H1 (cell line): ENCODE results near the gene GALNTL6. TPM values are rescaled to one million over a fixed set of nuclear protein-coding genes. Genes with fewer than 3 reads are reported as not detected.

ENCODE experiments used
- CTCF ChIA-PET: fragments of 300-600 bp; sonication (Branson Sonifier 250); formaldehyde crosslinking; loops from one replicate; lab custom pipeline; 2021; ENCODE audit not compliant: partially characterized antibody; lab: Charles Lee
- POLR2A ChIA-PET: fragments of 300-600 bp; sonication (Branson Sonifier 250); formaldehyde crosslinking; loops from one replicate; lab custom pipeline; 2021; ENCODE audit warnings: inconsistent platforms; ENCODE audit not compliant: partially characterized antibody; lab: Charles Lee
- DNase-seq, 2 experiments: peaks; one replicate each; pipeline versions ENCODE4 v3.0.0 to v3.0.0-alpha.2; 2010 to 2022; ENCODE audit warnings: low spot score in 2 of 2, low read depth in 1 of 2, mixed read lengths in 1 of 2
- FAIRE-seq: peaks from 2 replicates; lab custom pipeline; 2011; peaks lifted over from hg19 to GRCh38; lab: Jason Lieb, UNC
- H2AFZ ChIP-seq: 2 replicates; pipeline ENCODE4 v1.8.1; 2012; ENCODE audit warnings: low read length, inconsistent platforms
- H2AK5ac ChIP-seq: 2 replicates; pipeline ENCODE4 v1.6.1; 2013; ENCODE audit warnings: low read depth, low read length
- H2BK120ac ChIP-seq: replicated peaks from 2 replicates; pipeline ENCODE3; 2013; ENCODE audit warnings: low read depth, low read length, inconsistent platforms
- H2BK12ac ChIP-seq: 2 replicates; pipeline ENCODE4 v1.6.1; 2013; ENCODE audit warnings: low read depth, low read length
- H2BK15ac ChIP-seq: 2 replicates; pipeline ENCODE4 v1.6.1; 2013; ENCODE audit warnings: low read length
- H2BK20ac ChIP-seq: 2 replicates; pipeline ENCODE4 v1.6.1; 2013; ENCODE audit warnings: low read length
- H2BK5ac ChIP-seq: 2 replicates; pipeline ENCODE4 v1.6.1; 2013; ENCODE audit warnings: low read depth, low read length
- H3K14ac ChIP-seq: 2 replicates; pipeline ENCODE4 v1.6.1; 2013; ENCODE audit warnings: inconsistent platforms; ENCODE audit not compliant: insufficient read length
- H3K18ac ChIP-seq: 2 replicates; pipeline ENCODE4 v1.6.1; 2013; ENCODE audit warnings: low read length; ENCODE audit errors: extremely low read depth
- H3K23ac ChIP-seq: 2 replicates; pipeline ENCODE4 v1.6.1; 2013; ENCODE audit warnings: inconsistent platforms; ENCODE audit not compliant: insufficient read length
- H3K23me2 ChIP-seq: 2 replicates; pipeline ENCODE4 v1.6.1; 2013; ENCODE audit warnings: low read depth, low read length
- H3K27ac ChIP-seq: 2 replicates; pipeline ENCODE4 v1.6.1; 2011; ENCODE audit warnings: low read depth, low read length, inconsistent platforms
- H3K27me3 ChIP-seq, 4 experiments: replicated peaks in 1 of 4; 1 replicate in 1 of 4; 2 replicates in 3 of 4; pipeline versions ENCODE4 v1.6.1 to v1.8.1; 2011 to 2013; ENCODE audit warnings: low read length in 3 of 4, mild to moderate bottlenecking in 3 of 4, inconsistent platforms in 2 of 4, mixed read lengths in 2 of 4, moderate library complexity in 1 of 4; ENCODE audit not compliant: control insufficient read depth in 3 of 4, insufficient read depth in 3 of 4; ENCODE audit errors: extremely low read depth in 1 of 4
- H3K36me3 ChIP-seq, 4 experiments: 2 replicates each; pipeline versions ENCODE4 v1.6.1 to v1.8.1; 2011 to 2013; ENCODE audit warnings: mild to moderate bottlenecking in 4 of 4, low read length in 3 of 4, moderate library complexity in 2 of 4, control low read depth in 1 of 4, inconsistent platforms in 1 of 4; ENCODE audit not compliant: insufficient read depth in 4 of 4, control insufficient read depth in 2 of 4
- H3K4ac ChIP-seq: replicated peaks from 2 replicates; pipeline ENCODE3; 2013; ENCODE audit warnings: low read length, low read depth, mixed read lengths, inconsistent platforms; ENCODE audit not compliant: insufficient read length
- H3K4me1 ChIP-seq, 4 experiments: replicated peaks in 1 of 4; 1 replicate in 1 of 4; 2 replicates in 3 of 4; pipeline versions ENCODE4 v1.6.1 to v1.8.1; 2011 to 2013; ENCODE audit warnings: low read length in 3 of 4, inconsistent platforms in 2 of 4, mixed read lengths in 1 of 4; ENCODE audit not compliant: insufficient read depth in 4 of 4, control insufficient read depth in 3 of 4
- H3K4me2 ChIP-seq, 2 experiments: 2 replicates each; pipeline versions ENCODE4 v1.6.1 to v1.8.1; 2011 to 2013; ENCODE audit warnings: low read depth in 2 of 2, low read length in 2 of 2, control low read depth in 1 of 2, inconsistent platforms in 1 of 2, mild to moderate bottlenecking in 1 of 2; ENCODE audit not compliant: insufficient read depth in 1 of 2
- H3K4me3 ChIP-seq, 4 experiments: fragments of 200-600, 300-600 bp in 1 of 4; sonication (generic), shearing (Covaris generic), sonication (Bioruptor Twin) in 1 of 4; 2 replicates each; pipeline versions ENCODE4 v1.5.1 to v1.8.1; 2011 to 2016; ENCODE audit warnings: low read length in 4 of 4, low read depth in 3 of 4, control low read depth in 2 of 4, inconsistent platforms in 2 of 4, mild to moderate bottlenecking in 2 of 4, mixed read lengths in 1 of 4, moderate library complexity in 1 of 4; ENCODE audit not compliant: insufficient read depth in 2 of 4; ENCODE audit errors: extremely low read depth in 1 of 4
- H3K56ac ChIP-seq: replicated peaks from 2 replicates; pipeline ENCODE3; 2013; ENCODE audit warnings: low read depth, mild to moderate bottlenecking, mixed read lengths, low read length, inconsistent platforms; ENCODE audit not compliant: insufficient read length
- H3K79me1 ChIP-seq: 2 replicates; pipeline ENCODE4 v1.6.1; 2013; ENCODE audit warnings: low read depth, low read length, control low read depth
- H3K79me2 ChIP-seq, 2 experiments: 2 replicates each; pipeline versions ENCODE4 v1.6.1 to v1.8.1; 2012 to 2013; ENCODE audit warnings: low read length in 2 of 2, mild to moderate bottlenecking in 2 of 2, inconsistent platforms in 1 of 2; ENCODE audit not compliant: insufficient read depth in 2 of 2, control insufficient read depth in 1 of 2
- H3K9ac ChIP-seq, 4 experiments: replicated peaks in 1 of 4; 1 replicate in 1 of 4; 2 replicates in 3 of 4; pipeline versions ENCODE4 v1.6.1 to v1.8.1; 2011 to 2013; ENCODE audit warnings: low read depth in 3 of 4, low read length in 3 of 4, control low read depth in 2 of 4, mild to moderate bottlenecking in 2 of 4, moderate library complexity in 2 of 4, inconsistent platforms in 1 of 4; ENCODE audit errors: extremely low read depth in 1 of 4
- H3K9me3 ChIP-seq, 2 experiments: 2 replicates each; pipeline versions ENCODE4 v1.6.1 to v1.8.1; 2012 to 2013; ENCODE audit warnings: mild to moderate bottlenecking in 2 of 2, moderate library complexity in 2 of 2, control low read depth in 1 of 2, inconsistent platforms in 1 of 2, low read depth in 1 of 2, low read length in 1 of 2, mixed read lengths in 1 of 2; ENCODE audit not compliant: insufficient read depth in 2 of 2
- H4K20me1 ChIP-seq, 2 experiments: replicated peaks in 1 of 2; 2 replicates each; pipeline versions ENCODE3 to v1.8.1; 2011 to 2013; ENCODE audit warnings: inconsistent platforms in 2 of 2, low read length in 2 of 2, mild to moderate bottlenecking in 1 of 2; ENCODE audit not compliant: insufficient read depth in 2 of 2, control insufficient read depth in 1 of 2
- H4K5ac ChIP-seq: 2 replicates; pipeline ENCODE4 v1.6.1; 2013; ENCODE audit warnings: low read length, low read depth, mixed read lengths, inconsistent platforms; ENCODE audit not compliant: insufficient read length
- H4K8ac ChIP-seq: 2 replicates; pipeline ENCODE4 v1.8.0; 2013; ENCODE audit warnings: mild to moderate bottlenecking, moderate library complexity, low read length, inconsistent platforms; ENCODE audit not compliant: insufficient read depth; ENCODE audit errors: extremely low read depth
- H4K91ac ChIP-seq: replicated peaks from 2 replicates; pipeline ENCODE3; 2013; ENCODE audit warnings: low read length, mixed read lengths, inconsistent platforms; ENCODE audit not compliant: insufficient read length
- CBX8 ChIP-seq: fragments of 300-800, 300-1000 bp; sonication (generic); IDR thresholded peaks from 2 replicates; pipeline ENCODE4 v1.7.1; 2016; ENCODE audit warnings: low read depth, low read length, borderline replicate concordance
- POLR2AphosphoS5 ChIP-seq: IDR thresholded peaks from 2 replicates; pipeline ENCODE4 v1.6.1; 2011; ENCODE audit warnings: low read depth, low read length
- RNF2 ChIP-seq: fragments of 200-900, 300-1000 bp; sonication (generic); IDR thresholded peaks from 2 replicates; pipeline ENCODE4 v1.7.1; 2016; ENCODE audit warnings: borderline replicate concordance, low read depth, mild to moderate bottlenecking, antibody characterized with exemption, low read length; ENCODE audit not compliant: poor library complexity, severe bottlenecking; ENCODE audit errors: missing control alignments
- TCF12 ChIP-seq: IDR thresholded peaks from 2 replicates; pipeline ENCODE4 v1.6.1; 2011; ENCODE audit warnings: low read depth, mild to moderate bottlenecking, low read length
- WGBS, 2 experiments: shearing (Covaris generic) in 1 of 2; methylation state at CpG; one replicate each; pipeline versions ENCODE4 v1.1.6 to v1.1.7; 2013 to 2015; ENCODE audit warnings: low lambda C conversion rate in 2 of 2, mixed read lengths in 2 of 2, inconsistent platforms in 1 of 2, low coverage in 1 of 2, missing lambda C conversion rate in 1 of 2; ENCODE audit not compliant: insufficient replicate concordance in 2 of 2, insufficient coverage in 1 of 2, insufficient read length in 1 of 2; ENCODE audit errors: extremely low coverage in 1 of 2, missing lambda C conversion rate in 1 of 2; 5-methylcytosine and 5-hydroxymethylcytosine counted together
- polyA plus RNA-seq, 7 experiments: library from polyadenylated mRNA; depleted of rRNA in 3 of 7; stranded (reverse) in 5 of 7; unstranded in 2 of 7; fragments of >200 nt in 5 of 7; fragments of 200-250 nt in 2 of 7; gene quantifications; 1 replicate in 5 of 7; 2 replicates in 1 of 7; 4 replicates in 1 of 7; pipeline versions ENCODE4 v1.2.1 to v1.2.3, GENCODE V29; 2011 to 2013; ENCODE audit warnings: missing spikeins in 2 of 7, mixed read lengths in 2 of 7
- total RNA-seq: library from RNA; stranded (reverse); fragmentation: NEBNext Ultra II Directional; extraction: Animal tissue kit (Norgen Biotek cat#: 25700); gene quantifications from 2 replicates; pipeline ENCODE4 v1.2.1, GENCODE V29; 2021

The GALNTL6 gene
- total and polyA plus RNA-seq, 2 of the 8 experiments (the other 6 are each of a cell fraction or from before 2014, with no cell fraction given) = 0.03 to 0.32 TPM

- Histone ChIP-seq H2BK20ac (no peak overlapping the region), H3K27ac (no peak overlapping the region), H3K23me2 (no peaks in the 10 kb centered on the region), H3K56ac (no peak overlapping the region), H3K4me3 (no peak overlapping the region), H3K79me1 (no peaks in the 10 kb centered on the region), H2BK5ac (no peak overlapping the region), H3K23ac (no peak overlapping the region), H3K9ac (no peak overlapping the region), H2AFZ (no peak overlapping the region), H3K9me3 (peaks cover 5 to 9% of the 10 kb centered on the region in 2 experiments; a peak in 2 of 4 replicates), H3K79me2 (no peaks in the 10 kb centered on the region), H3K14ac (no peak overlapping the region), H4K20me1 (no peaks in the 10 kb centered on the region), H2AK5ac (no peak overlapping the region), H2BK15ac (no peak overlapping the region), H2BK12ac (no peak overlapping the region), H4K5ac (no peak overlapping the region), H3K4ac (no peak overlapping the region), H3K36me3 (no peaks in the 10 kb centered on the region), H3K18ac (no peak overlapping the region), H3K27me3 (no peaks in the 10 kb centered on the region; a peak in 1 of 7 replicates), H4K91ac (no peak overlapping the region), H4K8ac (no peak overlapping the region), H3K4me1 (no peaks in the 10 kb centered on the region), H3K4me2 (no peak overlapping the region), H2BK120ac (no peak overlapping the region)
- FAIRE-seq (no peak), DNase-seq (no peak)
- CTCF ChIA-PET = interaction anchor here (0.8 to 3.3 kb wide), 4 partner anchors 13 to 309 kb away, joined by 3 to 15 read pairs (median 4); no protein-coding TSS in a partner anchor
- 91% methylated on average over 5 of the region's 5 CpGs; no CpG with 5 or more reads in 1 of the 2 experiments for WGBS, 2 experiments
- POLR2A ChIA-PET = interaction anchor here (1.1 kb wide), 1 partner anchor 9 kb away, joined by 3 read pairs; no protein-coding TSS in a partner anchor
- TF ChIP-seq TCF12 = no peak
- TF ChIP-seq CBX8 = no peak
- TF ChIP-seq RNF2 = no peak
- TF ChIP-seq POLR2AphosphoS5 = no peak
These were observed 1179.6 kb downstream of the GALNTL6 start for GRCh38 chr4:172992648-172993378.
